HEK293 (cell line): ENCODE data around the gene IPCEF1.
A peak's percentile ranks its signal among the peaks of the same experiment; 100 is the strongest.

Experiments used
- CTCF ChIA-PET: fragments of 350-600 bp; formaldehyde crosslinking; extraction: SDS; loops from one replicate; lab custom pipeline; 2021; ENCODE audit warnings: antibody characterized with exemption; lab: Yijun Ruan, JAX
- POLR2A ChIA-PET: fragments of 300-600 bp; formaldehyde crosslinking; extraction: SDS; loops from one replicate; lab custom pipeline; 2020; ENCODE audit warnings: antibody characterized with exemption, inconsistent platforms; lab: Yijun Ruan, JAX
- H3K27ac ChIP-seq: fragments of 200-500 bp; sonication (Bioruptor generic); 2 replicates; pipeline ENCODE4 v1.5.1; 2014; ENCODE audit warnings: low read depth, low read length, control low read depth, inconsistent platforms; ENCODE audit errors: extremely low read depth
- H3K36me3 ChIP-seq, 2 experiments: fragments of 200-500 bp in 1 of 2; sonication (Bioruptor generic) in 1 of 2; 1 replicate in 1 of 2; 2 replicates in 1 of 2; pipeline ENCODE4 v1.5.1; 2014 to 2017; ENCODE audit warnings: inconsistent platforms in 2 of 2, low read length in 2 of 2; ENCODE audit not compliant: control insufficient read depth in 2 of 2, insufficient read depth in 1 of 2
- H3K4me1 ChIP-seq: fragments of 200-500 bp; sonication (Bioruptor generic); 2 replicates; pipeline ENCODE4 v1.5.1; 2014; ENCODE audit warnings: mild to moderate bottlenecking, low read length, inconsistent platforms; ENCODE audit not compliant: control insufficient read depth, insufficient read depth
- H3K4me3 ChIP-seq: 2 replicates; pipeline ENCODE4 v1.5.1; 2011; ENCODE audit warnings: low read depth, mild to moderate bottlenecking, control low read depth, low read length, moderate library complexity
- H3K9me3 ChIP-seq: fragments of 200-500 bp; sonication (Bioruptor generic); 2 replicates; pipeline ENCODE4 v1.5.1; 2014; ENCODE audit warnings: low read depth, low read length, inconsistent platforms; ENCODE audit not compliant: control insufficient read depth, insufficient read depth
- MEIS1 ChIP-seq: sonication (generic); formaldehyde crosslinking; IDR thresholded peaks from 2 replicates; pipeline ENCODE4 v1.8.1; 2022; ENCODE audit warnings: missing genetic modification reagents, mild to moderate bottlenecking, borderline replicate concordance
- WT1 ChIP-seq: fragments of 450-650 bp; formaldehyde crosslinking; IDR thresholded peaks from 2 replicates; pipeline ENCODE4 v1.5.1; 2016; ENCODE audit warnings: missing biosample characterization, missing genetic modification characterization
- YY1 ChIP-seq: fragments of 450-650 bp; formaldehyde crosslinking; IDR thresholded peaks from 2 replicates; pipeline ENCODE4 v1.5.1; 2018; ENCODE audit warnings: missing biosample characterization, missing genetic modification characterization
- ZBTB7A ChIP-seq: fragments of 450-650 bp; formaldehyde crosslinking; IDR thresholded peaks from 2 replicates; pipeline ENCODE4 v1.5.1; 2016; ENCODE audit warnings: low read depth, missing biosample characterization, missing genetic modification characterization
- ZFP37 ChIP-seq: fragments of 450-650 bp; formaldehyde crosslinking; IDR thresholded peaks from 2 replicates; pipeline ENCODE4 v1.5.1; 2016; ENCODE audit warnings: missing biosample characterization, missing genetic modification characterization
- ZFP41 ChIP-seq: fragments of 450-650 bp; formaldehyde crosslinking; IDR thresholded peaks from 2 replicates; pipeline ENCODE4 v1.5.1; 2016; ENCODE audit warnings: missing biosample characterization, missing genetic modification characterization, borderline replicate concordance
- ZNF214 ChIP-seq: fragments of 450-650 bp; formaldehyde crosslinking; IDR thresholded peaks from 2 replicates; pipeline ENCODE4 v1.5.1; 2017; ENCODE audit warnings: missing biosample characterization, mild to moderate bottlenecking, missing genetic modification characterization, borderline replicate concordance
- ZNF223 ChIP-seq: fragments of 450-650 bp; formaldehyde crosslinking; IDR thresholded peaks from 2 replicates; pipeline ENCODE4 v1.5.1; 2016; ENCODE audit warnings: missing biosample characterization, missing genetic modification characterization
- ZNF335 ChIP-seq: fragments of 450-650 bp; formaldehyde crosslinking; conservative IDR thresholded peaks from 2 replicates; pipeline ENCODE4 v1.5.1; 2016; ENCODE audit warnings: missing biosample characterization, missing genetic modification characterization
- ZNF514 ChIP-seq: fragments of 450-650 bp; formaldehyde crosslinking; IDR thresholded peaks from 2 replicates; pipeline ENCODE4 v1.5.1; 2016; ENCODE audit warnings: missing biosample characterization, missing genetic modification characterization
- ZNF529 ChIP-seq: fragments of 450-650 bp; formaldehyde crosslinking; IDR thresholded peaks from 2 replicates; pipeline ENCODE4 v1.5.1; 2017; ENCODE audit warnings: missing genetic modification characterization, missing biosample characterization; ENCODE audit not compliant: insufficient replicate concordance
- ZNF558 ChIP-seq: fragments of 450-650 bp; formaldehyde crosslinking; IDR thresholded peaks from 2 replicates; pipeline ENCODE4 v1.5.1; 2016; ENCODE audit warnings: missing biosample characterization, missing genetic modification characterization
- ZNF654 ChIP-seq: fragments of 450-650 bp; formaldehyde crosslinking; IDR thresholded peaks from 2 replicates; pipeline ENCODE4 v1.5.1; 2016; ENCODE audit warnings: low read depth, missing biosample characterization, missing genetic modification characterization
- ZNF830 ChIP-seq: fragments of 450-650 bp; IDR thresholded peaks from 2 replicates; pipeline ENCODE4 v1.5.0; 2018; ENCODE audit warnings: missing biosample characterization, missing genetic modification characterization, low read depth, mild to moderate bottlenecking, moderate library complexity
- ZSCAN30 ChIP-seq: fragments of 450-650 bp; IDR thresholded peaks from 2 replicates; pipeline ENCODE4 v1.5.1; 2018; ENCODE audit warnings: missing biosample characterization, mild to moderate bottlenecking, missing genetic modification characterization, moderate library complexity
- ZSCAN5A ChIP-seq: fragments of 450-650 bp; formaldehyde crosslinking; IDR thresholded peaks from 2 replicates; pipeline ENCODE4 v1.5.1; 2016; ENCODE audit warnings: missing biosample characterization, missing genetic modification characterization
- TF ChIP-seq, protein P1 (sequence below): fragments of 450-650 bp; formaldehyde crosslinking; IDR thresholded peaks from 2 replicates; pipeline ENCODE4 v1.5.1; 2016; ENCODE audit warnings: missing biosample characterization, missing genetic modification characterization
- TF ChIP-seq, protein P2 (sequence below): fragments of 450-650 bp; formaldehyde crosslinking; IDR thresholded peaks from 2 replicates; pipeline ENCODE4 v1.5.1; 2017; ENCODE audit warnings: missing biosample characterization, missing genetic modification characterization
- TF ChIP-seq, protein P3 (sequence below): fragments of 450-650 bp; formaldehyde crosslinking; IDR thresholded peaks from 2 replicates; pipeline ENCODE4 v1.5.1; 2016; ENCODE audit warnings: missing biosample characterization, missing genetic modification characterization

IPCEF1 gene

GRCh38 chr6:154373971-154374370 lies 17.4 kb upstream of the IPCEF1 start (continued):
- TF ChIP-seq ZSCAN5A (tag by site-specific recombination) = peak; percentile 67
- TF ChIP-seq ZFP37 (tag by site-specific recombination) = no peak
- no peak for TF ChIP-seq MEIS1 (CRISPR knock-in tag)
- no peak for TF ChIP-seq ZNF223

- H3K4me1 ChIP-seq = no peaks in the 10 kb centered on the region
- no peaks in the 10 kb centered on the region for H3K36me3 ChIP-seq
- no peak overlapping the region for H3K4me3 ChIP-seq
- POLR2A ChIA-PET = no interaction called here
- no peaks in the 10 kb centered on the region for H3K9me3 ChIP-seq
- CTCF ChIA-PET = interaction anchor here (0.7 to 2.2 kb wide), 20 partner anchors 8 to 220 kb away, joined by 3 to 18 read pairs (median 5); no protein-coding TSS in a partner anchor
- no peak overlapping the region for H3K27ac ChIP-seq
- TF ChIP-seq, protein P1, sequence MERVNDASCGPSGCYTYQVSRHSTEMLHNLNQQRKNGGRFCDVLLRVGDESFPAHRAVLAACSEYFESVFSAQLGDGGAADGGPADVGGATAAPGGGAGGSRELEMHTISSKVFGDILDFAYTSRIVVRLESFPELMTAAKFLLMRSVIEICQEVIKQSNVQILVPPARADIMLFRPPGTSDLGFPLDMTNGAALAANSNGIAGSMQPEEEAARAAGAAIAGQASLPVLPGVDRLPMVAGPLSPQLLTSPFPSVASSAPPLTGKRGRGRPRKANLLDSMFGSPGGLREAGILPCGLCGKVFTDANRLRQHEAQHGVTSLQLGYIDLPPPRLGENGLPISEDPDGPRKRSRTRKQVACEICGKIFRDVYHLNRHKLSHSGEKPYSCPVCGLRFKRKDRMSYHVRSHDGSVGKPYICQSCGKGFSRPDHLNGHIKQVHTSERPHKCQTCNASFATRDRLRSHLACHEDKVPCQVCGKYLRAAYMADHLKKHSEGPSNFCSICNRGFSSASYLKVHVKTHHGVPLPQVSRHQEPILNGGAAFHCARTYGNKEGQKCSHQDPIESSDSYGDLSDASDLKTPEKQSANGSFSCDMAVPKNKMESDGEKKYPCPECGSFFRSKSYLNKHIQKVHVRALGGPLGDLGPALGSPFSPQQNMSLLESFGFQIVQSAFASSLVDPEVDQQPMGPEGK (tag by site-specific recombination) = no peak
- TF ChIP-seq ZNF214 (tag by site-specific recombination) (no peak), ZNF529 (tag by site-specific recombination) (no peak)
- TF ChIP-seq, protein P2, sequence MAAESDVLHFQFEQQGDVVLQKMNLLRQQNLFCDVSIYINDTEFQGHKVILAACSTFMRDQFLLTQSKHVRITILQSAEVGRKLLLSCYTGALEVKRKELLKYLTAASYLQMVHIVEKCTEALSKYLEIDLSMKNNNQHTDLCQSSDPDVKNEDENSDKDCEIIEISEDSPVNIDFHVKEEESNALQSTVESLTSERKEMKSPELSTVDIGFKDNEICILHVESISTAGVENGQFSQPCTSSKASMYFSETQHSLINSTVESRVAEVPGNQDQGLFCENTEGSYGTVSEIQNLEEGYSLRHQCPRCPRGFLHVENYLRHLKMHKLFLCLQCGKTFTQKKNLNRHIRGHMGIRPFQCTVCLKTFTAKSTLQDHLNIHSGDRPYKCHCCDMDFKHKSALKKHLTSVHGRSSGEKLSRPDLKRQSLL (tag by site-specific recombination) = no peak
These were observed 14.7 kb upstream of the IPCEF1 start for GRCh38 chr6:154371281-154371680.

DNA sequence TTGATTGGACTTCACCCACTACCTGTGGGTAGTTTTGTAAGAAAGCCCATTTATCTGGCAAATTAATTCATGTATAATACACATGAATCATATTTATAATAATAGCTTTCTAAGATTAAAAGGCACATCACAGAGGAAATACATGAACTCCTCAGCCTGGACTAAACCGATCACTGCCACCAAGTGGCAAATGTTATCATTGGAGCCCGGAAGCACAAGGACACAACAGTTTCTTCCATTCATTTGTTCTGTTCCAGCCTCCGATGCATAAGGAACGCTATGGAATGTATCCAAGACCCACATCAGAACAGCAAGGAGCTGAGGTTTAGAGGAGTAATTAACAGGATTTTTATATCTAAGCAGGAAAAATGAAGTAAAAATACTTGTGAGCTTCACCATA lies 13.9 kb upstream of the IPCEF1 start:
- Histone ChIP-seq H3K4me3 (no peak overlapping the region), H3K36me3 (no peaks in the 10 kb centered on the region), H3K27ac (no peak overlapping the region), H3K9me3 (no peaks in the 10 kb centered on the region), H3K4me1 (no peaks in the 10 kb centered on the region)
- POLR2A ChIA-PET = no interaction called here
- CTCF ChIA-PET = interaction anchor here (0.6 to 2.2 kb wide), 21 partner anchors 8 to 294 kb away, joined by 3 to 18 read pairs (median 5); no protein-coding TSS in a partner anchor
- TF ChIP-seq ZNF514 (tag by site-specific recombination) = no peak
- TF ChIP-seq ZSCAN30 = no peak
- TF ChIP-seq ZNF830 (tag by site-specific recombination) = no peak
- no peak for TF ChIP-seq ZNF558 (tag by site-specific recombination)
- no peak for TF ChIP-seq YY1 (tag by site-specific recombination)
- TF ChIP-seq ZNF335 = no peak
- TF ChIP-seq ZBTB7A (tag by site-specific recombination) = no peak
- TF ChIP-seq WT1 (tag by site-specific recombination) = no peak
- TF ChIP-seq ZNF654 = peak; percentile 40
- no peak for TF ChIP-seq ZFP41 (tag by site-specific recombination)
- TF ChIP-seq, protein P3, sequence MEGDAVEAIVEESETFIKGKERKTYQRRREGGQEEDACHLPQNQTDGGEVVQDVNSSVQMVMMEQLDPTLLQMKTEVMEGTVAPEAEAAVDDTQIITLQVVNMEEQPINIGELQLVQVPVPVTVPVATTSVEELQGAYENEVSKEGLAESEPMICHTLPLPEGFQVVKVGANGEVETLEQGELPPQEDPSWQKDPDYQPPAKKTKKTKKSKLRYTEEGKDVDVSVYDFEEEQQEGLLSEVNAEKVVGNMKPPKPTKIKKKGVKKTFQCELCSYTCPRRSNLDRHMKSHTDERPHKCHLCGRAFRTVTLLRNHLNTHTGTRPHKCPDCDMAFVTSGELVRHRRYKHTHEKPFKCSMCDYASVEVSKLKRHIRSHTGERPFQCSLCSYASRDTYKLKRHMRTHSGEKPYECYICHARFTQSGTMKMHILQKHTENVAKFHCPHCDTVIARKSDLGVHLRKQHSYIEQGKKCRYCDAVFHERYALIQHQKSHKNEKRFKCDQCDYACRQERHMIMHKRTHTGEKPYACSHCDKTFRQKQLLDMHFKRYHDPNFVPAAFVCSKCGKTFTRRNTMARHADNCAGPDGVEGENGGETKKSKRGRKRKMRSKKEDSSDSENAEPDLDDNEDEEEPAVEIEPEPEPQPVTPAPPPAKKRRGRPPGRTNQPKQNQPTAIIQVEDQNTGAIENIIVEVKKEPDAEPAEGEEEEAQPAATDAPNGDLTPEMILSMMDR (tag by site-specific recombination) = peak; percentile 42; the same call in 1 of the 2 replicates
